Suppressor macrophage treated with lipopolysaccharide for 1 hour (primary cell): Measurements from ENCODE around the gene WDR7.

Source experiments
- DNase-seq, 3 donors: peaks; one replicate each; pipeline ENCODE4 v3.0.0-alpha.2; 2020 to 2022

Gene WDR7

DNA sequence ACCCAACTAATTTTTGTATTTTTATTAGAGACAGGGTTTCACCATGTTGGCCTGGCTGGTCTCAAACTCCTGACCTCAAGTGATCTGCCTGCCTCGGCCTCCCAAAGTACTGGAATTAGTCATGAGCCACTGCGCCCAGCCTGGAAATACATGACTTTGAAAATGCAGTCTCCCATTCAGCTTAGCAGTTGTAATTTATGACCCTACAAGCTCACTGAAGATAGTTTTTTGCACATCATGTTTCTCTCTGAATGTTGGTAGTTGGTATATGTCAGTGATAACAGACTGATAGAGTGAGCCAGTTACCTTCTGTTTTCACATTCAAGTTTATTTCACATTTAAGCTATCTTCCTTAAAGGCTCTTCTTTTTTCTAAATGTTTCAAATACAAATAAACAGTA, 7.1 kb downstream of the WDR7 start:
- DNase-seq, result no peak

DNA sequence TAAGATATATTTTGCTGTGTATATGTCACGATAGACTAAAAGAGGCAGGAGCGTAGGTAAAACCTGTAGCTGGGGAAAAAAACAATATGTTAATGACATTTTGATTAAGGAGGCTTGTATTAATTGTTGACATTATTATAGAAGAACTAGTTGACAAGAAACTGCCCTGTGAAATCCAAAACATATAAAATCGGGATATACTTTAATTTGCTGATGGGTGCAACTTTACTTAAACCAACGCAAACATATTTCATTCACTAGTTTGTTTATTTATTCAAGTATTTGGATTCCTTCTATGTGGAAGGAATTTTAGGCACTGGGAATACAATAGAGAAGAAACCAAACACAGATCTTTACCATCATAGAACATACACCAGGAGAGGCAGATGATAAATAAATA, 8.0 kb downstream of the WDR7 start:
- DNase-seq, result no peak

DNA sequence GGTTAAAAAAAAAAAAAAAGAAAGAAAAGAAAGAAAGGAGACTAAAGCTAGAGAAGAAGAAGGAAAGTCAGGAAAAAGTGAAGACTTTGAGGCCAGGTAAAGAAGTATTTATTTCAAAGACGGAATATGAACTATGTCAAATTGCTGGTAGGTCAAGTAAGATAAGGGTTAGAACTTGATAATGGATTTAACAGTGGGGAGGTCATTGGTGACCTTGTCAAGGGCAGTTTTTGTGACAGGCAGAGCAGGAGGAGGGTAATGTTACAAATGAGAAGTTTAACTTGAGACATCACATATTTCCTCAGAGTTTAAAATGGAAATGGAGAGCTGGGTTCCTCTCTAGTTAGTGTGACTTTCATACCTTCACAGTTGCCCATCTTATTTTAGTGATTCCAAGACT, 9.5 kb downstream of the WDR7 start:
- no peak for DNase-seq

DNA sequence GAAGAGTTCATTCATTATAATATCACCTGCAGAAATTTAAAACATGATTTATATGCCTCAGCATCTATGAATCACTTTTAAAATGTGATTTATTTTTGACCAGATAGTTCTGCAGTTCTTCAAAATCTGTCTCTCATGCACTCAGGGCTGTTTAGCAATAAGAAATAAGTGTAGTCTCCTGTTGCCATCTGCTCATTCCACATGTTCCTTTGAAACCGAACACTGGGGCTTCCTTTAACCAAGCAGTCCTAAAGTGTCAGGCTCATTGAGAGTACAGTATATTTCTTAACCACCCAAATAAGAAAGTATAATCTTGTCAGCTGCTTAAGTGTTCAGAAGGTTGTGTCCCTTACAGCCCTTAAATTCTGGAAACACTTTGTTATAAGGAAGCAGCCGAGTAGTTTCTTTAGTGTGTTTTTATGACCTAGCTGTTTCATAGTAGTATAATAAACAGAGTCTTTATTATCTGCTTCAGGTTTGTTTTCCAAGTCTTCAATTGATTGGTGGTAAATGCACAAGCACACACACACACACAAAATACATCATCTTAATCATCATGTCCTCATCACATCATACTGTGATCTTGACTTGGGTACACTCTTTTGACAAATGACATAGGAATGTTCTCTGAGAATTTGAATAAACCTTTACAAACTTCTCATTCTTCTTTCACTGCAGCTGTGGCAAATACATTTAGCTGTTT, 10.4 kb downstream of the WDR7 start:
- no peak for DNase-seq

DNA sequence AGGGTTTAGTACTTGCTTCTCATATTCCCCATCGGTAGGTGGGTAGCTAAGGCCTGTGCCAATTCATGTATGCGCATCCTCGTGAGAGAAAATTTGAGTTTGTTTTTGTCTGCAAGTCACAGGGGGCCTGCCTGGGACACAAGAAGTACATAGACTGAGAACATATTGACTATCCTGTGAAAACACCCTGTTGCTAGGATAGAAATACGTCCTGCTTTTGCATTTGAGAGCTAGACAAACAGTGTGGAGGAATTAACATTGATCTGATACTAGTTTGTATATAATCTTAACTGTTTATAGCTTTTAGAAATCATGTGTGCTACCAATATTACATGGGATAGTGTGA, 10.9 kb downstream of the WDR7 start:
- no peak for DNase-seq

DNA sequence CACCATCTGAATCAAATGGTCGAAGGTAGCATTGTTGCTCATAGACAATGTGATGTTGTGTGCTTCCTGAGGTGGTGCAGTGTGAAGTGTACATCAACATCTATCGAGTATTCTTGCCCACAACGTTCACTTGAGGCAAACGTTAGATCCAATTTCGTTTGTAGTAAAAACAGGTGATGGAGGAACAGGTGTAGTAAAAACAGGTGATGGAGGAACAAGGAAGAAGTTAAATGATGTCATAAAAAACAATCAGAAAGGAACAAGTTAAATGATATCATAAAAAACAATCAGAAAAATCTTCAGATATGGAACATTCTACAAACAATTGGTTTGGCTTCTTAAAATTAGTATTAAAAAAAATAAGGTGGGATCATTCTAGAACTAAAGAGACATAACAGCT, 11.3 kb downstream of the WDR7 start:
- no peak for DNase-seq

DNA sequence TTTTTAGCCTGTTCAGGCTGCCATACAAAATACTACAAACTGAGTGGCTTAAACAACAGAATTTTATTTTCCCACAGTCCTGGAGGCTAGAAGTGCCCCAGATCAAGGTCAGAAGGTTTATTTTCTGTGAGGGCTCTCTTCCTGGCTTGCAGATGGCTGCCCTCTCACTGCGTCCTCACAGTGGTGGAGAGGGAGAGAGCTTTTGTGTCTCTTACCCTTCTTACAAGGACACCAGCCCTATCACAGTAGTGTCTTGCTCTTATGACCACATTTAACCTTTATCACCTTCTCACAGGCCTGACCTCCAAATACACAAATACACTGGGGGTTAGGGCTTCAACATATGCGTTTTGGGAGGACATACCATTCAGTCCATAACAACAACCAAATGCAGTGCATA, 11.7 kb downstream of the WDR7 start:
- DNase-seq, result no peak

DNA sequence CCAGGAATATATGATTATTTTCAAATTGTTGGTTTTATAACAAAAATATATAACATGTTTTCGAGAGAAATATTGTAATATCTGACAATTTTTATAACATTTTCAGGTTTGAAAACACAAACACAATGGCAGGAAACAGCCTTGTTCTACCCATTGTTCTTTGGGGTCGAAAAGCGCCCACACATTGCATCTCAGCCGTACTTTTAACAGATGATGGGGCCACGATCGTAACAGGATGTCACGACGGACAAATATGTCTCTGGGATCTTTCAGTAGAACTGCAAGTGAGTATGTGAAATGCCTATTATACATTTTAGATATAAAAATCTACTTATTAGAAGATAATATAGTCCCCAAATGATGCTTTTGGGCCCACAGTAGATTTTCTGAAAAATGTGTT, 21.2 kb downstream of the WDR7 start:
- no peak for DNase-seq

DNA sequence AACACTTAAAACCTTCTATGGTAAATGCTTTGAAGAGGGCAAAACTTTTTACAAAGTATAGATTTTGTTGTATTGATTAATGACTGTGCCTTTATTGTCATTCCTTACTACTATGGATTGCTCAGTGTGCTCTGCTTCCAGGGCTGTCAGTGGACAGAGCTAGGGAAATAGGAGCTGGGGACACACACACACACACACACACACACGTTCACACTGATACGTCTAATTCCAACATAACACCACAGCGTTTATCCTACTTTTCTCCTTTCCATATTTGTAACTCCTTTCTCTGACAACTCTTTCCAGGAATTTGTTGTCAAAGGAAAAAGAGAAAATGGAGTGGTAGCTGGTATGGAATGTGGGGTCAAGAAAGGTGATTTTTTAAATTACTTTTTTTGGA, 21.8 kb downstream of the WDR7 start:
- DNase-seq, result no peak

DNA sequence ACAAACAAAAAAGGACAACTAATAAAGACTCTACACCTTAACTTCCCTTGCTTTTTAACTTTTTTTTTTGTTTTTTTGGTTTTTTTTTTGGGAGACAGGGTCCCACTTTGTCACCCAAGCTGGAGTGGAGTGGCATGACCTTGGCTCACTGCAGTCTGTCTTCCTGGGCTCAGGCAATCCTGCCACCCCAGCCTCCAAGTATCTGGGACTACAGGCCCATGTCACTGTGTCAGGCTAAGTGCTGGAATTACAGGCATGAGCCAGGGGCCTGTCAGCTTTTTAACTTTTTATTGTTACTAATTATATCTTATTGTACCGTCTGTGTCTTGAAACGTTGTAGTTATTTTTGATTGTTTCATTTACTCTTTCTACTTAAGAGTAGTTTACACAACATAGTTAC, 25.5 kb downstream of the WDR7 start:
- no peak for DNase-seq

DNA sequence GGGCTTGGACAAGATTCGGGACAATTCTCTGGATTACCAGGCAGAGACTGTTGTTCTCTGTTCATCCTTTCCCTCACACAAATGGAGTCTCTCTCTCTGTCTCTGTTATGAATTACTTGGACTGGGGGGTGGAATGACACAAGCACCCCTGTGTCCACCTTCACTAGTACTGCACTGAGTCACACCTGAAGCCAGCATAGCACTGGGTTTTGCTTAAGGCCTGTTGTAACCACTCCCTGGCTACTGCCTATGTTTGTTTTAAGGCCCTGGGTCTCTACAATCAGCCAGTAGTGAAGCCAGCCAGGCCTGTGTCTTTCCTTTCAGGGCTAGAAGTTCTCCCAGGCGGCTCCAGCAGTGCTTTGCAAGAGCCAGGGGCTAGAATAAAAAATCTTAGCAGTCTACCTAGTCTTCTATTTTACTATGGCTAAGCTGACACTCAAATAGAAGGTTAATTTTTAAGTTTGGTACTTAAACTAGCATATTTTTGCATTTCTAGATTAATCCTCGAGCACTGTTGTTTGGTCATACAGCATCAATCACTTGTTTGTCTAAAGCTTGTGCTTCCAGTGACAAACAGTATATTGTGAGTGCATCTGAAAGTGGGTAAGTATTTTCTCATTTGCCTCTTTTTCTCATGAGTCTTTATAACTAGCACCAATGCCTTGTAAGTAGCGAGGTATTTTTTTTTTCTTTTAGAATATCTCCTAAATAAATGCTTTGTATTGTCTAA, 27.8 kb downstream of the WDR7 start:
- no peak for DNase-seq

DNA sequence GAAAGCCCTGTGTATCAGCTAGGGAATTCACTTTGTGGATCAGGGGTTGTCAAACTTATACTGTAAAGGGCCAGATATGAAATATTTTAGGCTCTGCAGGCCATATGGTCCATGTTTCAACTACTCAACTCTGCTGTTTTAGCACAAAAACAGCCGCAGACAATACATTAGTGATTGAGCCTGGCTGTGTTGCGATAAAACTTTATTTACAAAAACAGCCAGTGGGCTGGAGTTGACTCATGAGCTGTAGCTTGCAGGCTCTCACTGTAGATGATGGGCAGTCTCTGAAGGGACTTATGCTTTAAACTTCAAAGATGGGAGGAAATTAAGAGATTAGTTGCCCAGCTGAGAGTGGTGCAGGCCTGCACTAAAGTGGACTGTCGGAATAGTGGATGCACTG, 33.1 kb downstream of the WDR7 start:
- DNase-seq, result no peak

DNA sequence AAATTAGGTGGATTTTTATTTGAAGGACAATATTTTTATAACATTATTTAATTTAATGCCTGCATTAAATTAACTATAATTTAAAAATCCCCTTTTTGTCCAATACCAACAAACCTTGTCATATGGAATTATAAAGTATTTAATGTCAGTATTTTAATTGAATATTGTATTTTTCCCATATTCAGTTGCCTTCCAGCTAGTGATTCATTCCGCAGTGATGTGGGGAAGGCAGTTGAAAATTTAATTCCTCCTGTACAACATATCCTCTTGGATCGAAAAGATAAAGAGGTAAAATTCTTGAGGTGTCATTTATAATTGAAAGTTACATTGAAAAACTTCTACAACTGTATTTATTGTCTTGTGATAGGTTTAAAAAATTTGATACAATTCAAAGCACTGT, 40.4 kb downstream of the WDR7 start:
- no peak for DNase-seq

DNA sequence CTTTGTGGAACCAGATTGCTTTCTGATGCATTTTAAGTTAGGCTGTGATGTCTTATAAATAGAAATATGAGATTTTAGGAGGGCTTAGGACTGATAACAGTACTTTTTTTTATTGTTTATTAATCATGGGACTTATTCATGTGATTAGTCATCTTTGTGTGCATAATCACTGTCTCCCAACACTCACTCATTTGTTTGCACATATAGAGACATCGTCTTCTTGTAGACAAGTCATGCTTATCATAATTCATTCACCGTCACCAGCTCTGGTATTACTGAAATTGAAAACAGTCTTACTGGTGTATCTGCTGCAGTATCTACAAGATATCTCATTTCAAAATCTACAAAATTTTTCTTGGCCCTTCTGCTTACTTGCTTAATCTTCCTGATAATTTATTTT, 45.8 kb downstream of the WDR7 start:
- DNase-seq, result no peak

DNA sequence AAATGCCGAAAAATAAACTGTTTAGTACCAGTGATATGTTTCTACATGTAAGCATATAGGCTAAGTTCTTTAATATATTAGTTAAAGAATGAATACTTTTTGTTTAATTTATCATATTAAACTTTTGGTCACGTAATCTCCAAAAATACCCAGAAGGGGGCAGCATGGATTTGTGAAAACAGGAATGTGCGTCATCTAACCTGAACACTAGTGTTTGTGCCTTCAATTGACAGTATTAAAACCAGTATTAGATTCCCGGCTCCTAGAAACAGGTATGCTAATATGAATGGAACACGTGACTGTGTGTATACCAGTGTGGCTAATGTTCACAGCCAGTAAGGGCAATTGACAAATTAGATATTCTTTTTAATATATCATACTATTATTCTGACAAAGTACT, 51.8 kb downstream of the WDR7 start:
- peak; percentile 49 to 66 (median 62) for DNase-seq

DNA sequence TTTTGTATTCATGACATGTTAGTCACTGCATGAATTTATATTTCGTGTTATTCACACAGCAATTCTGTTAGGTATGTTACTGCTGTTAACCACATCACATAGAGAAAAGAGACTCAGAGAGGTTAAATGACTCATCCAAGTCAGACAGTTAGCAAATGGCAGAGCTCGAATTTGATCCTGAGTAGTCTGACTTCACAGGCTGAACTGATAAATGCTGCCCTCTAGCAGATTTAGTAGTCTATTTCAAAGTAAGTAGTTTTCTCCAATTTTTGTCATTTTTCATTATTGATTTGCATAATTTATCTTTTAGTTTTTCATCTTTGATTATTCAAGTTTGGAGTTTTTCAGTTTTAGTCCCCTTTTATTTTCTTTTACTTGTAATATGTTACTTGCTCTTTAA, 58.3 kb downstream of the WDR7 start:
- peak; percentile 53 to 81 (median 67) for DNase-seq

DNA sequence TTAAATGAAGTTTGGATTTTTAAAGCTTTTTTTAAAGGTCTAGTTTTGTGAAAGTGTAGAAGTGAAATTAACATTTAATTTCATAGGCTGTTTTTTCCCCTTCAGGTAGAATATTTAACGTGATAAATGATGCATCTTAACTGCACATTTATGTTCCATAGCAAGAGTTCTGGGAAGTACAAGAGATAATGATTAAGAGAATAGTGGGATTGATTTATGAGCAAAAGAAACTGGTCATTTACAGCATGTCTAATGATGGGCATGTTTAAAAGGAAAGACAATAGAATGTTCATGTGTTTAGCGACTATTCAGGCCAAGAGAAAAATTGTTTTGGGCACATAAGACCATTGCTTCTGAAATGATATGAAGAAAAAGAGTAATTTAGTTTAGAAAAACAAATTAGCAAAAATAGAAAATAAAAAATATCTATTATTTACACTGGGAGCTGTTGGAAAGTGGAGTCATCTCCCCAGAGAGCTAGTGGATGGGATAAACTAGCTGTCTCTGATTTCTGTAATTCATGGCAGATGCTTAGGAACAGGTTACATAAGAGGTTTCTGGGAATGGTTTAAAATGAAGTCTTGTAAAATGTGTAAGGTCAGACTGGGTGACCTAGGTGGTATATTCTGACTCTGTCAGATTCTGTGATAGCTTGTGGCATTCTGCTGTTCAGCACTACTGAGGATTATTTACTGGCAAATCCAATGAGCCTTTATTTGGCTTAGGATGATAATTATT, 60.7 kb downstream of the WDR7 start:
- DNase-seq, result no peak

DNA sequence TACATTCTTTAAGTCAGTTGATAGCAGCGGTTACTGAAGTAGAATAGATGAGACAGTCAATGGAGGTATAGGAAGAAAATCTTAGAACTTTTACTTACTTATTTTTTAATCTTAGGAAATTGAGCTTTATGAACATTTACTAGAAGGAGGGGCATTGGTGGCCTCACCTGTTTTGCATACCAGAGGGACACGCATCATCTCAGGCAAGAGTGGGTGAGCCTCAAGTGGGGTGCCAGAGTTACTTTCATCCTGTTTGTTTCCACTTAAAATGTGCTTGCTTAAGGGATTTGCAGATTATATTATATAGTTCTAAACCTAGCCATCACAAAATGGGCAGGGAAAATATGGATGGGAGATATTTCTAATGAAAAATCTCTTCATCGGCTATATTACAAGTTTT, 61.6 kb downstream of the WDR7 start:
- no peak for DNase-seq

DNA sequence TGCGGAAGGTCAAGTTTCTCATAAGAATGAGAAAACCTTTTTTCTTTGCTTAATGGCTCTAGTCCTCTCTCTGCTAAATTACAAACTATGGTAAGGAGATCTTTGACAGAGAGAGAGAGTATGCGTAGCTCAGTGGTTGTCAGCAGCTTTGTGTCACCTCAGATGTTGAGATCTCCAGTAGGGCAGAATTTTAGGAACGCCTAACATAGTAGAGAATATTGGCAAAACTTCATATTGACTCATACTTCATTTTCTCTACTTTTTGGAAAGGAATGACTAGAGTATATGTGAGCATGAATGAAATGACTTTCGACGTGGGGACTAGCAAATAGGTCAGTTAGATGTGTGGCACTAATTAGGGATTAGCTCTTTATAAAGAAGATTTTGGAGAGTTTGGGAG, 64.0 kb downstream of the WDR7 start:
- no peak for DNase-seq

DNA sequence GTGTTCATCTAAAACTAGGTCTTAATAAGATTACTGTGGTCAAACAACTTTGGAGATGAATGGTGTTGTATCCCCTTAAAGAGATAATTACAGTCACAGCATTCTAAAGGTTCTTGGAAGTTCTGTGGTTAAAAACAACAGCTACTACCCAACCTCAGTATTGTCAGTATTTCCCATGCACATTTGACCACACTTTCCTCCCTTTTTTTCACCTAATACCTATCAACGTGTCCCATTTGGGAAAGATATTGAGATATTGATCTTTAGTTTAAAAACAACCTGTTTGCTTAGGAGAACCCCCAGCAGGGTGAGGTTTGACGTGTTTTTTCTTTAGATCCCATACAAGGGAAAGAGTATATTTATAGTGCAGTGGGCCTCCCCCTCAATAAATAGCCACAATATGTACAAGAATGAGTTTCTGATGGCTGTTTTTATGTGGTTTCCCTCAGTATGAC, 65.6 kb downstream of the WDR7 start:
- DNase-seq, result no peak

DNA sequence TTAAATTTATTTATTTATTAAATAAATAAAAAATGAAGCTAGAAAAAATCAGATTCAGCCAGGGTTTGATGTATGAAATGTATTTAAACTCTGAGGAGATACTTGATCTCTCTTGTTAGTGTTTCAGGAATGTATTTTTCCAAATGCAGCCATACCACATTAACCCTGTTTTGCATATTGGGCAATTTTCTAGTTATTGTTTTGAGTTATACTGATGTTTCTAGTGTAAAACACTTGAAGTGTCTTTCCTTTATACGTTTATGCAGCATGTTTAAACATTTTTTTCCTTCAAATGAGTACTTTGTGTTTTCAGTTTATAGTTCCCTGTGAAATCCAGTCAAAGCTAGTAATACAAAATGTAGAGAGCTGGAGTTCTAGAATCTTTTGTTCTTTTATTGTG, 69.9 kb downstream of the WDR7 start:
- no peak for DNase-seq

DNA sequence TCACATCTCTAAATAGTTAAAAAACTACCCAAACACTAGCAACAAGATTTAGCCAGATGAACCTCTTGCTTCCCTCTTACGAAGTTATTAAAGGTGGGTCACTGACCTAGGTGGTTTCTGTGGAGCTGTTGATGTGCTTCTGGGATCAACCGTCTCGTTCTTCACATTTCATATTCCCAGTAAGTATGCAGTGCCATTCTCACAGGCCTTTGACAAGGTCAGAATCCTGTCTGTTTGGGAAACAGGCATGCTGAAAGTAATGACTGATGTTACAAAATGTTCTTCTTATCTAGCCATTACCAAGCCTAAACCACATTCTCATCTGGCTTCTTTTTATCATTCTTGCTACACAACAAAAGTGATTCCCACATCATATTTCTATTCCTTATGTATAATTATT, 70.3 kb downstream of the WDR7 start:
- DNase-seq, result no peak

DNA sequence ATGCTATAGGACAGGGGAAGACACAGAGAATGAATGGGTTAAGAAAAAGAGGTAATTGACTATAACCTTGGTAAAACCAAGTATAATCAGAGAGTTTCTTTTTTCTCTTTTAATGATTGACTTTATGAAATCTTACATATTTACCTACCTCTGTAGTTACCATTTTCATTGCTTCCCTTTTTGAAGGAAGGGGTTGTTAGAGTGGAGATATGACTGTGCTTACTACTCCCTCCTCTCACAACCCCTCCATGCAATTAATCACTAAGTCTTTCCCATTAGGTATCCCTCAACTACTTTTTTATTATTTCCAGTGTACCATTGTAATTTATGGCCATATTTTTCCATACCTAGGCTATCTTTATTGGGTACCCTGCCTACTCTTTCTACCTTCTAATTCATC, 71.4 kb downstream of the WDR7 start:
- DNase-seq, result no peak

DNA sequence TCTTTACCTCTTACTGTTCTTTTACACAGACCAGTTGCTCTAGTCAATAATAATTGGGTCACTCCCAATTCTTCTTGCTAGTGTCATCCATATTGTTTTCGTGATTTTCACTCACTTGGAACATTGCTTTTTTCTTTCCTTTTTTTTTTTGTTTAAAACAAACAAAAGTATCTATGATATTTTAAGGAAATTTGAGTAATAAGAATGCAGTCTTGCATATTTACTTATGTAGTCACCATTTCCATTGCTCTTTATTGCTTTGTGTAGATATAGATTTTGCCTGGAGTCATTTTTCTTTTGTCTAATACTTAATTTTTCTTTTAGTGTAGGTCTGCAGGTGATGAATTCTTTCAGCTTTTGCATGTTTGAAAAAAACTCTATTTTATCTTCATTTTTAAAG, 71.9 kb downstream of the WDR7 start:
- DNase-seq, result no peak
